GM18508 (cell line): ENCODE measurements around the gene APOBEC3H.

Experiments used
- ATAC-seq: cut with Tn5 transposase; IDR thresholded peaks from one replicate; pipeline ENCODE4 v1.9.1; 2021; ENCODE audit warnings: moderate number of reproducible peaks; ENCODE audit not compliant: insufficient read depth, unreplicated experiment

Gene APOBEC3H

DNA sequence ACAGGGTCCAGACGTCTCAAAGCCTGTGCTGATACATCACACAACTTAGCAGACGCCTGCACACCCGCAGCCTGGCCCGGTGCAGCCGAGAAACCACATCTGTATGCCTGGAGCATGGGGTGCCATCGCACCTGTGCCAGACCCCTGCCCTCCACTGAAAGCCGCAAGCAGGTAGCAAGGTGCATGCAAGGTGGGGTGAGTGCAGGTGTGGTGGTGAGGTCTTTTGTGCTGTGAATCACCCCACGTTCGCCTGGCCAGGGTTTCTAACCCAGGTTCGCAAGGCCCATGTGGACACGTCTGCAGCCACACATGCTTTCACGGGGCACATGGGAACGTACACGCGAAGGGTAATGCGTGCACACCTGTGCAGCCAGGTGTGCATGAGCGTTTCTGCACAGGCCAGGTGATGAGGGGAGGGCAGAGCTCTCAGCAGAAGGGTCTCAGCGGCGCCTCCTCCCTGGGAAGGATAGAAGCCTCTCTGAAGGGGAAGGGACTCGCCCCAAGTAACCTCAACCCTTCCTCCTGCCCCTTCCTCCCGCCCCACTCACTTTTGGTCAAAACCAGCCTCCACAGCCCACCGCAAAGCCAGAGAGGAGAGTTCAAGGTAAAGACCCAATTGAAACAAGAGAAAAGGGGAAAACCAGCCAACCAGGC, 36.0 kb downstream of the APOBEC3H start:
- ATAC-seq, result no peak

DNA sequence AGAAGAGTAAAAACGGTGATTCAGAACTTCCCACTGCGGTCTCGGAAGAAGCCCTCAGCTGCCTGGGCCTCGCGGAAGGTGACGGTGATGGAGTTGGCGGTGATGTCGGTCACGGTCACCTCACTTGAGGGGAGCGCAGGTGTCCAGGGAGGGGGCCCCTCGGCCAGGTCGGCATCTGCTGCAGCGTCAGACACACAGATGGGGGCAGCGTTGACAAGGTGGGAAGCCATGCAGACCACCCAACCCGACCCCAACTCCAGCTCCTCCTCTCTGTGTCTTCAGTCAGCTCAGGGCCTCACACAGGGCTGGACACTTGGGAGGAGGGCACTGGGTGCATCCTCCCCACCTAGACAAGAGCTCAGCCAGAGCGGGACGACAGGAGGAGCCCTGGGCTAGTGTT, 36.8 kb downstream of the APOBEC3H start:
- no peak for ATAC-seq

DNA sequence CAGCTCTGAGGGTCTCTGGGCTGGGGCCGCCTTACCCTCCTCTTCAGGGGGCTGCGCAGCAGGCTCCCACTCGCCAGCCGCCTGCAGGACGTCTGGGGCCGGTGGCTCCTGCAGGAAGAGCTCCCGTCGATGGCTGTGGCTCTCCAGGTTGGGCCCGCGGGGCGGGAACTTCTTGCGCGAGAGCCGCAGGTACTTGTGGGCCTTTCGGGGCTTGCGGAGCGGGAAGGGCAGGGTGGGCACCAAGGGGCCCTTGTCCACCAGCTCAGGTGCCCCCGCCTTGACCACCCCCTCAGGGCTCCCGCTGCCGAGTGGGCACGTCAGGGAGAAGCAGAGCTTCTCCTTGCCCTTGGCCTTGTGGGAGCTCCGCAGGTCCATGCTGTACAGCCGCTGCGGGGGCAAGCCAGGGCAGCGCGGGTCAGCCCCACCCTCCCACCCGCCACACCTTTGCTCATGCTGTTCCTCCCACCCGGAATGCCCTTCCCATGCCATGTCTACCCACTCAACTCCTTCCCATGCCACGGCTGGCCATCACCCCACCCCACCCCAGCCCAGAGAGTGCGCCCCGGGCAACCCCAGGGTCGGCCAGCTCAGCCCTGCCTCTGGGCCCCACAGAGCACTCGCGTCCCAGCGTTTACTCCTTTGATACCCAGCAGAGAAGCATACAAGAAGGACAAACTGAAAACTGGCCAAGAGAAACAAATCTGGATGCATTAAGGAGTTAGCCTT, 37.5 kb downstream of the APOBEC3H start:
- no peak for ATAC-seq

DNA sequence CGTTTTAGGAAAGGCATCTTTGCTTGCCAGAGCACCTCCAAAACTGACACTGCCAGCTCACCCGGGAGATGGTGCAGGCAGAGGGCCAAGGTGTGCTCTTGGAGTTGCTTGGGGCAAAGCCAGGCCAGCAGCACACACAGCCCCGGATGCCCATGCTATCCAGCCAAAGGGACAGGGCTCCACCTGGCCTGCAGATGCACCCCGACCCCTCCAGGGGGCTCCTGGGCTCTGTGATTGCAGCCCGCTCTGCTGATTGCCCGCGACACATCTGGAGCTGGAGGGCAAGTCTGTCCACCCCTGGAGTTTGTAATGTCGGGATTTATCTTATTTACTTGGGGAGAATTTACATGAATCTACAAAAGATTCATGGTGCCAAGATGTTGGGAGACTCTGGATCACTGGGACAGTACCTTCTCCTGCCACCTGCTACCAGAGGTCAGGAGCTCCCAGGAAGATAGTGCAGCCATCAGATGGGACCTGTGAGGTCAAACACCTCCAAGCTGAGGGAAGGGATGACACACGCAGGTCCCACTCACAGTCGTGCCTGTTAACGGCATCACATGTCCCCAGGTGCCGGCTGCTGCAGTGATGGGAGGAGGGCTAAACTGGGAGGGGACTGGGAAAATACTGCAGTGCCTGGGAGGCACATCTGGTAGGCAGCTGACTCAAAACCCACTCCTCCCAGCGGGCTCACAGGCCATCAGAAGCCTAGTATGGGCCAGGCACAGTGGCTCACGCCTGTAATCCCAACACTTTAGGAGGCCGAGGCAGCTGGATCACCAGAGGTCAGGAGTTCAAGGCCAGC, 38.2 kb downstream of the APOBEC3H start:
- ATAC-seq, result no peak

DNA sequence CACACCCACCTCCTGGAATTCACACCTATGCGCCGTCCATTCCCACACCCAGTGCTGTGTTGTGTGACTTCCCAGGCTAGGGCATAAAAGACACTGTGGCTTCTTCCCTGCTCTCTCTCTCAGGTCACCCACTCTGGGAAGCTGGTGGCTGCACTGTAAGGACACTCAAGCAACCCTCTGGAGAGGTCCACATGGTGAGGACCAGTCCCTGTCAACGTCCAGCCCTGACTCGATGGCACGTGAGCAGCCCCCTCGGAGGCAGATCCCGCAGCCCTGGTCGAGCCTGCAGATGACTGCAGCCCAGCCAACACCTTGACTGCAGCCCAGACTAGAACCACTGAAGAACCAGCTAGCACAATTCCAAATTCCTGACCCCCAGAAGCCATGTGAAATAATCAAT, 39.3 kb downstream of the APOBEC3H start:
- no peak for ATAC-seq

DNA sequence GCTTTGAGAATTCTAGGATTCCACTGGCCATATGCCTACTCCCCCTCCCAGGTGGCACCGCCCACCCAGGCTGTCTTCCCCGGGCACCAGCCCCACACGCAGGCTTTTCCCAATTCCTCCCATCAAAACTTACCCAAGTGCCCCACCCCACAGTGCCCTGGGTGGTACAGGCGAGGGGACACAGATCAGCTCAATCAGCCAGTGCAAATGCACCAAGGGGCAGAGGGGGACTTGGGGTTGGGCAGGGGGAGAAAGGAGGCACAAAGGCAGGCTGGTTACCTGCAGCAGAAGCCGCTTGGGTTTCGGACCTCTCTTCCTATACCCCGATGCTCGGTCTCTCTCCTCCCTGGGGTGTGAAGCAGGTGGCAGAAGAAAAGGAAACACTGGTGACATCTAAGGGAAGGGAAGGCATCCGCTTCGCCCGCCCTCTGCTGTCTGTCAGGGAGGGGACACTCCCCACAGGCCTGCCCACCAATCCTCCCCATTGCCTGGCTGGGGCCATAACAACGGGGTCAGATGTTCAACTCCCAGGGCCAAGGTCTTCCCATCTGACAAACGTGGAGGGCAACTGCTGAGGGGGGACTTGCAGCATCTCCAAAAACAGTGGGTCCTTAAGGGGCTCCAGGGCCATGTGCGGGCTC, 41.4 kb downstream of the APOBEC3H start:
- no peak for ATAC-seq

DNA sequence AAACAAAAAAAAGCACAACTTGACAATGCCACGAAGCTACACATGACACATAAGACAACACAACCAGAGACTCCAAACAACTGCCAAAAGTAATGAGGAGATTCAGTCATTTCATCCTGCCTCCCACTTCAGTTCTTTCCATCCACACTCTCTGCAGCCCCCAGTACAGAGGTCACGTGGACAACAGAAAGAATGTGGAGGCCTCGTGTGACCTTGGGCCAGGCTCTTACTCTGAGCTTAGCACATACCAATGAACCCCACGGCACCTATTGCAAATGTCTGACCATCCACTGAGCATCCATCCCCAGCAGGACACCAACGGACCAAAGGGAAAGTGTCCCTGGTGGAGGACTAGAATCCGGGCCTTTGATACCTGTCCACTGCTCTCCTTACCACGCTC, 42.9 kb downstream of the APOBEC3H start:
- no peak for ATAC-seq

DNA sequence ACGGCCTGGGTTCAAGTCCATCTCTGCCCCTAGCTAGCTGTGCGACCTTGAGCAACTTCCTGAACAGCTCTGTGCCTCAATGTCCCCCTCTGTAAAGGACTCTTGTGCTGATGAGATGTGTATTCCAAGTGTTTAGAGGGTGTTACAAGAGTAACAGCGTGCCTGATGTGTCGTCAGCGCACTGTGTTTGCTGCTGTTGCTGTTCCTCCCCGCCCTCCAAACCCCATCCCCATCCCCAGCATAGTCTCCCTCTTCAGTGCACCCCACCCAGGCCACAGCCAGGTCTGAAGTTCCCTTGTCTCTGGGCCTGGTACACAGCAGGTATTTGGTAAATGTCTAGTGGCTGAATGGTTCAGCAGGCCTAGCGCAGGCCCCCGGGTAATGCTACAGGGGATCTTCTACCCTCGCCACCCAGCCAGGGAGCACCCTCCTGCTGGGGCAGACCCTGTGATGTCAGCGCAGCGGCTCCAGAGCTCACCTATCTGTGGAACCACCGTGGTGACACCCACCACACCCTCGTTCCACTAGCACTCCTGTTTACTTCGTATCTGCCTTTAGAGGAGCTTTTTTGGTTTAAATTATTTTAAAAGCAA, 45.1 kb downstream of the APOBEC3H start:
- no peak for ATAC-seq

DNA sequence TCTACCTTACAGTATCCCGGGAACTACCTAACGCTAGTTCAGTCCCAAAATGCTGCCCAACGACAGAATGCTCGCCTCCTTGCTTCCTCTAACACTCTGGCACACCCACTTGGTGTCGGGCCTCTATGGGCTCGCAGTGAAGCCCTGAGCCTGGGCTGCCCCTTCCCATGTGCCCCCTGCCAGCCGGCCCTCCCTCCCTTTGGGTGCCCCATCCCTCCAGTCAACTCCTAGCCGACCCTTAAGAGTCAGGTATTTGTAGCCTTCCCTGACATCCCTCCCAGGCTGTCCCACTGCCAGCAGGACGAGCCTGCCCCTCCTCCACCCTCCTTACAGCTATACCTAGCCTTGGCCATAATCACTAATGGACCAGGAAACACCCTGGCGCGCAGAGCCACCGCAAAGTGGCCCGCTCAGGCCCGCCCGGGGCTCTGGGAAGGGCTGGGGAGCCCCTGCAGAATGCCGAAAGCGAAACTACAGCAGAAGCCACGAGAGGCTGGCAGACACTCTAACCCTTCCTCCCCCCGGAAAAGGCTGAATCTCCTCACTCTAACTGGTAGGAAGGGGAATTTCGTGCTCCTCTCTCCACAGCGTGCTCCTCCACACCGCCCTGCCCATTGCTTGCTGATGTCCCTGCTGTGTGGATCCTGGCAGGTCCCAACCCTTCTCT, 47.2 kb downstream of the APOBEC3H start:
- no peak for ATAC-seq

DNA sequence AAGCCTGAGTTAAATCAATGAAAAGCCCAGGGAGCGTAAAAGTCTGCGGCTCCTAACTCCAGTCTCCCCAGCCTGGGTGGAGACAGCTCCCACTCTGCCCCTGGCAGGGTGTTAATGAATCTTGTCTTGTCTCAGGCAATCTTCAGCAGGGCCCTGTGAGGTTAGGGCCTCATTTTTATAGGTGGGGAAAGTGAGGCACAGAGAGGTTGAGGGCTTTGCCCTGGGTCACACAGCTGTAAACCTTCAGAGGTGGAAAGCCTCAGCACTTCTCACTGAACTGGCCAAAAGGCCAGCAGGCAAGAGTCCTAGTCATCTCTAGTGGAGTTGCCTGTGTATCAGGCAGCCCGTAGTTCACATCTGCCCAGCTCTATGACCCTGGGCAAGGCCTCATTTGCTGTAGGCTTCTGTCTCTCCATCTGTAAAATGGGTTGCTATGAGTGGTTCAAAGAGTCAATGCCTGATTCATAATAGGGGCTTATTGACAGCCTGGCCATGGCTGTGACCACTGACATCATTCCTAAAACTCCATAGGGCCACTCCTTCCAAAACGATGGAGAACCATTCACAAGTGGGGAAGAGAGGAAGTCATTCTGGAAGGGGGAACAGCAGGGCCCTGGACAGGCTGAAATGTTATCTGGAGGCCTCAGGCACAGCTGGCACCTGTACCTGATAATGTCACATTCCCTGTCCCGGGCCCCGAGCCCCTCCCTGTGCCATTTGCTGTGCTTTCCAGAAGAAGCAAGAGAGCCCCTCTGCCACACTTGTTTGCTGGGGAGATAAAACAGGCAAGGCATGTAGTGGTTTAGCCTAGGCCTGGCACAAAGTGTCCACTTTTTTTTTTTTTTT, 49.4 kb downstream of the APOBEC3H start:
- no peak for ATAC-seq

DNA sequence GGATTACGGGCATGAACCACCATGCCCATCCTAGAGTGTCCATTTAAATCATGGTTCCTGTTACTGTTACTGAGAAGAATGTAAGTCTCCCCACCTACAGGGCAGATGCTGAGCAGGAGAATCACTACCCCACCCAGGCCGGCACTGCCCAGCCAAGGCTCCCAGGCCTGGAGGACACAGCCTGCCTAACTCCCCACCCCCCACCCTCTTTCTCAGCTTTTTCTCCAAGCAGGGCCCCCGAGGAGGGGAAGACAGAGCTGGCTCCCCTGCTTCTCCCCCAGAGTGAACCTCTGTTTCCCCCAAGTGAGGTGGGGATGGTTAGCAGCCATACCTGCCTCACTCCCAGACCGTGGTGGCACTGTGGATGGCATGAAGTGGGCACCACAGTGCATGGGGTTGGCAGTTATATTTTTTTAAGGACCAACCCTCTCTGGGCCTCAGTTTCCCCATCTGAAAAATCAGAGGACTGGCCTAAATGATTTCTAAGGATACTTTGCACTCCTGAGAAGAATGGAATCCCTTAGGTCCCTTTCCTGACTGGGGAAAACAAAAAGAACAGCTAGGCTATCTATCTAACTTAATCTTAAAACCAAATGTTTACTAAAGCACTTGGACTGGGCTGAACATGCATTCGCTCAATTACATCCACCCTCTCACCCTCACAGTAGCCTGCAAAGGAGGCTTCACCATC, 50.4 kb downstream of the APOBEC3H start:
- no peak for ATAC-seq

DNA sequence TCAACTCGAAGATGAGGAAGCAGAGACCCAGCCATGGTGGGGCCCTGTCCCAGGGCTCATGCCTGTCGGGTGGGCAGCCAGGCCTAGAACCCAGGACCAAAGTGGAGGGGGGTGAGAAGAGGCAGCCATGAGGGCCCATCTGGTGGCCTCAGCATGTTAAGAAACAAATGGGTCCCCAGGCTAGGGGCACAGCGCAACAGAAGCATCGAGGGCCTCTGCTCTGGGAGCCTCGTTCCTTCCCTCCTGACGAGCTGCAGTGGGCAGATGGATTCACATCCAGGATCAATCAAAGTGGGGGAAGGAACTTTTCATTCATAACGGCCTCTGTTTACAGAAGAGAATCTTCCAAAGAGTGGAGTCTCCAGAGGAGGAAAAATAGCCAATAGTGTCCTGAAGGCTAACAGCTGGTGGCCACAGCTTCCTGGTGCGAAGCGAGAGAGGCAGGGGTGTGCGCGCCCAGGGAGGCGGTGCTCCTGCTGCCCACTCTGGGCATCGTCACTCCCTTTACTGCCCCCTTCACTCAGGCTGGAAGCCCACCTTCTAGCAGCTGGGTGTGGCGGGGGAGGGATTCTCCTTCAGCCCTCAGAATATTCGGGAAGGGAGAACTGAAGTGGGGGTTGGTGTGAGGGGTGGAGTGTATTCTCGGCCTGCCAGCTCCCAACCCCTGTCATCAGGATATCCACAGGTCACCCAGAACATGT, 51.1 kb downstream of the APOBEC3H start:
- ATAC-seq, result no peak

DNA sequence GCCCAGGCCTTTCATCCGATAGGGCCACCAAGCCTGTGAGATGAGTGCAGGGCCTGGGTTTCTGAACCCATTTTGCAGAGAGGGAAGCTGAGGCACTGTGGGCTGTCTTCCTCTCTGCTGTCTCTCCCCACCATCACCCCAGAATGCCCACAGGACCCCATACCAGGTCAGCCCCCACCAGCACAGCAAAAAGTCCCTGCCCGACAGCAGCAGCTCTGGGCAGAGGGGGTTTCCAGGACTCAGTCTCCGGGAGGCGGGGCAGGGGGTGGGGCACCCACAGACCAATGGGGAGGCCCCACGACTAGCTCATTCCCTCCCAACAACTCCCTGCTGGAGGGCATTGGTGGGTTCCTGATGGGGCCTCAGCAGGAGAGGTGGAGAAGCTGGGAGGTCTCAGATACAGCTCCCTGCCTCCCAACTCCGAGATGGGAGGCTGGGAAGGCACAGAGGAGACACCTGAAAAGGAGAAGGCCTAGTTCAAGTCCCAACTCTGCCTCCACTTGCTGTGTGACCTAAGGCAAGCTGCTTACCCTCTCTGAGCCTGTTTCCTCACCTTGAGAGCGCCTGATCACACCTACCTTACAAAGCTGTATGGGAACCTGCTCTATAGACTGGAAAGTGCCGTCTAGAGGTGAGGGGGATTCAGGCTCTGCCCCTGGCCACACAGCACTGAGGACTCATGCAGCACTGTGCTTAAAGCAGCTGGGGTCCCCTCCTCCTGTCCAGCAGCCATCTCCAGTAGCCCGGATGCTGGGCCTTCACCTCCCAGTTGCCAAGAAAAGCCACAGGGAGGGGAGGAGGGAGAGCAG, 51.9 kb downstream of the APOBEC3H start:
- no peak for ATAC-seq

DNA sequence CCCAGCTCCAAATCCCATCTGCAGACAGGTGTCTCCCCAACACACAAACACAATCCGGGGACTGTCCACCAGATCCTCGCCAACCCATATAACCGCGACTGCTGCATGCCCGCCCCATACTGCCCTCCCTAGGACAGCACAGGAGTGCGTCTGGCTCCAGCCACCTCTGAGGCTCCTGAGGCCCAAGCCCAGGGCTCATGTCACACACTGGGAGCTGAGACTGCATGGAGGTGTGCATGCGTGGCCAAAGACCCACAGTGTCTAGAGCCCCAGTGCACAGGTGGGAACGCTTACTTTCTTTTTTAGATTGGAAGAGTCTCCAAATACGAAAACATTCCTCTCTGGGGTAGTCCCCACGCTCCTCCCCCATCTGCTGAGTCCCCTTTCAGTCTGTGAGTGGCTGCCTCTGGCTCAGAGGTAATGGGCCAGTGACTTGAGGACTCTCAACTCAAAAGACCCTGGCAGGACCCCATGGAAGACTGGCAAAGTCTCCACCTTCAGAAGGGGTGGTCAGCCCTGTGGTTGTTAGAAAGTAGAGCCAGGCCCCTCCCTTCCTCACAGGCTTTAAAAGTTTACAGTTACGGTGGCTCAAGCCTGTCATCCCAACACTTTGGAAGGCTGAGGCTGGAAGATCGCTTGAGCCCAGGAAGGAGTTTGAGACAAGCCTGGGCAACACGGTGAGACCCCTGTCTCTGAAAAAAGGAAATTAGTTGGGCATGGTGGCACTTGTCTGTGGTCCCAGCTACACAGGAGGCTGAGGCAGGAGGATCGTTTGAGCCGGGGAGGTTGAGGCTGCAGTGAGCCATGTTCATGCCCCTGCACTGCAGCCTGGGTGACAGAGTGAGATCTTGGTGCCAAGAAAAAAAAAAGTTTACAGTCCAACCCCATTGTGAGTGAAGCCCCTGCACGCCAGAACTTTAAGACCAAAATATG, 53.1 kb downstream of the APOBEC3H start:
- ATAC-seq, result no peak

DNA sequence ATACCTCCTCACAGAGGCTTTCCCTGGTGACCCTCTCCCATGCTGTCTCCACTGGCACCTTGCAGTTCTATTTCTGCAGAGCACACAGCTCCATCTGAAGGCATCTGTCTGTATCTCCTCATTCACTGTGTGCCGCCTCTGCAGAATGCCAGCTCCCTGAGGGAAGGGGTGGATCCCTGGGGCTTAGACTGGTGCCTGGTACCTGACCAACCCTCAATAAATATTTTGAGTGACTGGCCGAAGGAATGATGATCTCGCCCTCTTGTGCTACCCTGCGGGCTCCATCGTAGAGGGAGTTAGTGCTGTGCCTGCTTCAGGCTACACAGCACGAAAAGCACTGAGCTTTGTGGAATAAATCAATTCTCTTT, 53.8 kb downstream of the APOBEC3H start:
- no peak for ATAC-seq

DNA sequence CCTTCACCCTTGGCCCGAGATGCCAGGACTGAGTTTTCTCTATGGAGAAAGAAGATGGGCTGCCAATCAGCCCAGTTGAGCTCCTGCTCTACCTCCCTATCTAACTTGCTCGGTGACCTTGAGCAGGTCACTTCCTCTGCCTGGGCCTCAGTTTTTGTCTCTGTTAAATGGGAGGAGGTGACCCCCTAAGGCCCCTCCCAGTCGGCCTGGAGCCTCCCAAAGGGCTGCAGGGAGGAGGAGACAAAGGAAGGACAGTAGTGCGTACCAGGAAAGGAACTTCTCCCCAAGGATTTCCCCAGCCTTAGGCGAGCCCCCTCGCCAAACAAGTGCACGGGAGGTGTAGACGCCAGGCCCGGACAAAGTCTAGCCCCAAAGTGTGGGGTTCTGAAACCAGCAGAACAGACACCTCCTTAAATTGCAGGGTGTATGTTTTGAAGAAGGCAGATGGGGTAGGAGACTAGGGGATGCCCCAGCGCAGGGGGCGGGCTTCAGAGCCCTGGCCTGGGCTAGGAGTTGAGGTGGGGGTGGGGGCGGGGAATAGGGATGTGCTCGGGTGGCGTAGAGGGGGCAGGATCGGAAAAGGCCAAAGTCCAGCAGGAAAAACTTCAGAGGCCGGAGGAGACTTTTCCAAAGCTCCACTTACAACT, 54.4 kb downstream of the APOBEC3H start:
- no peak for ATAC-seq
